ENCODE measurements around the gene GUCY2C.
A peak's percentile ranks its signal among the peaks of the same experiment; 100 is the strongest.

Gene GUCY2C

DNA sequence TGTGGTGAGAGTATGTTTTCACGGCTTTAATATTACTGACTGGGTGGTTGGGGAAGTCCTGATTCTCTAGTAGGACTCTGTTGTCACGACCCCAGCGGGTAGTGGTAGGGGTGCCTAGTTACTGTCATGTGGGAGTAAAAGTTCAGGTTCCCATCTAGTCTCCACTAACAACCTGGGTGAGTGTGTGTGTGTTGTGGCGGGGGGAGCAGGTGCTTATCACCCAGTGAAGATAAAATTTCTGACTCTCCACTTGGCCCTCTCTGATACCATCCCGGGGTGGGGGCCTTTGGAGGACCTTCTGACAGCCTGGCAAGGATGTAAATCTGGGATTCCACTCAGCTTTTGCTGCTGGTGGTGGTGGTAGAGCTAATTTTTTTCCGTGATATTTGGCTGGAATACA, 35.4 kb upstream of the GUCY2C start:
- no peaks in the 10 kb centered on the region for H3K4me1 ChIP-seq (ENCODE audit: low read length)
- H3K27me3 ChIP-seq (ENCODE audit: low read depth, low read length) = no peaks in the 10 kb centered on the region
- no peaks in the 10 kb centered on the region for H4K20me1 ChIP-seq (ENCODE audit: insufficient read depth, low read length)
- no peaks in the 10 kb centered on the region for H3K79me2 ChIP-seq (ENCODE audit: low read length)
- no peak overlapping the region for H3K4me2 ChIP-seq (ENCODE audit: low read length)
- no peak overlapping the region for H3K27ac ChIP-seq (ENCODE audit: low read length)
- no peak overlapping the region for H2AFZ ChIP-seq (ENCODE audit: low read depth, low read length)
- no peak overlapping the region for H3K9ac ChIP-seq (ENCODE audit: low read length)
- peaks cover 3% of the 10 kb centered on the region; the same call in 1 of the 2 replicates for H3K9me3 ChIP-seq (ENCODE audit: insufficient read depth, low read length)
- H3K4me3 ChIP-seq (ENCODE audit: low read length) = no peak overlapping the region
- TF ChIP-seq EZH2phosphoT487 (IDR thresholded peaks at IDR 0.05; ENCODE audit: low read depth) = no peak
- TF ChIP-seq, protein P1, sequence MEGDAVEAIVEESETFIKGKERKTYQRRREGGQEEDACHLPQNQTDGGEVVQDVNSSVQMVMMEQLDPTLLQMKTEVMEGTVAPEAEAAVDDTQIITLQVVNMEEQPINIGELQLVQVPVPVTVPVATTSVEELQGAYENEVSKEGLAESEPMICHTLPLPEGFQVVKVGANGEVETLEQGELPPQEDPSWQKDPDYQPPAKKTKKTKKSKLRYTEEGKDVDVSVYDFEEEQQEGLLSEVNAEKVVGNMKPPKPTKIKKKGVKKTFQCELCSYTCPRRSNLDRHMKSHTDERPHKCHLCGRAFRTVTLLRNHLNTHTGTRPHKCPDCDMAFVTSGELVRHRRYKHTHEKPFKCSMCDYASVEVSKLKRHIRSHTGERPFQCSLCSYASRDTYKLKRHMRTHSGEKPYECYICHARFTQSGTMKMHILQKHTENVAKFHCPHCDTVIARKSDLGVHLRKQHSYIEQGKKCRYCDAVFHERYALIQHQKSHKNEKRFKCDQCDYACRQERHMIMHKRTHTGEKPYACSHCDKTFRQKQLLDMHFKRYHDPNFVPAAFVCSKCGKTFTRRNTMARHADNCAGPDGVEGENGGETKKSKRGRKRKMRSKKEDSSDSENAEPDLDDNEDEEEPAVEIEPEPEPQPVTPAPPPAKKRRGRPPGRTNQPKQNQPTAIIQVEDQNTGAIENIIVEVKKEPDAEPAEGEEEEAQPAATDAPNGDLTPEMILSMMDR (IDR thresholded peaks at IDR 0.05; ENCODE audit: low read depth, low read length) = no peak
- peaks cover 2% of the 10 kb centered on the region for H3K36me3 ChIP-seq (replicated peaks; ENCODE audit: low read depth, low read length)

DNA sequence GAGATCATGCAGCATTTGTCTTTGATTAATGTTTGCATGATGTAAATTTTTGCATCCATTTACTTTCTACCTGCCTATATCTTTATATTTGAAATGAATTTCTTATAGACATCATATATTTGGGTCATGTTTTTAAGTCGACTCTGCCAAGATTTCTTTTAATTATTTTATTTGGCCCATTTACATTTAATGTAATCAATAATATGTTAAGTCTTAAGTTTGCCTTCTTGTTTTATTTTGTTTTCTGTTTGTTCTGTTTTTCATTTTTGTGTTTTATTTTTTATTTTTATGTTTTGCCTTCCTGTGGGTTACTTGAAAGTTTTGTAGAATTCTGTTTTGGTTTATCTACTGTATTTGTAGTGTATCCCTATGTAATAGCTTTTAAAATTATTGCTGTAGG, 33.2 kb upstream of the GUCY2C start:
- Histone ChIP-seq H3K4me3 (ENCODE audit: low read length) (no peak overlapping the region), H2AFZ (ENCODE audit: low read depth, low read length) (no peak overlapping the region), H3K36me3 (replicated peaks; ENCODE audit: low read depth, low read length) (peaks cover 5% of the 10 kb centered on the region), H3K27ac (ENCODE audit: low read length) (no peak overlapping the region), H3K79me2 (ENCODE audit: low read length) (no peaks in the 10 kb centered on the region), H3K9me3 (ENCODE audit: insufficient read depth, low read length) (peaks cover 3% of the 10 kb centered on the region; the same call in 1 of the 2 replicates), H3K27me3 (ENCODE audit: low read depth, low read length) (no peaks in the 10 kb centered on the region), H3K9ac (ENCODE audit: low read length) (no peak overlapping the region), H3K4me1 (ENCODE audit: low read length) (no peaks in the 10 kb centered on the region), H3K4me2 (ENCODE audit: low read length) (no peak overlapping the region), H4K20me1 (ENCODE audit: insufficient read depth, low read length) (no peaks in the 10 kb centered on the region)
- TF ChIP-seq, protein P1 (IDR thresholded peaks at IDR 0.05; ENCODE audit: low read depth, low read length) = no peak
- TF ChIP-seq EZH2phosphoT487 (IDR thresholded peaks at IDR 0.05; ENCODE audit: low read depth) = no peak

GRCh38 chr12:14723763-14724162, 27.4 kb upstream of the GUCY2C start:
- H3K4me1 ChIP-seq (ENCODE audit: low read length) = no peaks in the 10 kb centered on the region
- H3K4me2 ChIP-seq (ENCODE audit: low read length) = no peak overlapping the region
- H3K9ac ChIP-seq (ENCODE audit: low read length) = no peak overlapping the region
- no peak overlapping the region for H3K27ac ChIP-seq (ENCODE audit: low read length)
- no peaks in the 10 kb centered on the region for H3K27me3 ChIP-seq (ENCODE audit: low read depth, low read length)
- TF ChIP-seq EZH2phosphoT487 (IDR thresholded peaks at IDR 0.05; ENCODE audit: low read depth) = no peak
- TF ChIP-seq, protein P1 (IDR thresholded peaks at IDR 0.05; ENCODE audit: low read depth, low read length) = peak; percentile 81
- H3K9me3 ChIP-seq (ENCODE audit: insufficient read depth, low read length) = no peaks in the 10 kb centered on the region
- no peak overlapping the region for H2AFZ ChIP-seq (ENCODE audit: low read depth, low read length)
- H3K36me3 ChIP-seq (replicated peaks; ENCODE audit: low read depth, low read length) = peaks cover 5% of the 10 kb centered on the region
- no peak overlapping the region for H3K4me3 ChIP-seq (ENCODE audit: low read length)
- H3K79me2 ChIP-seq (ENCODE audit: low read length) = no peaks in the 10 kb centered on the region
- H4K20me1 ChIP-seq (ENCODE audit: insufficient read depth, low read length) = no peaks in the 10 kb centered on the region

- TF ChIP-seq, protein P1 (IDR thresholded peaks at IDR 0.05; ENCODE audit: low read depth, low read length) = peak; percentile 64
- no peak for TF ChIP-seq EZH2phosphoT487 (IDR thresholded peaks at IDR 0.05; ENCODE audit: low read depth)
- Histone ChIP-seq H2AFZ (ENCODE audit: low read depth, low read length) (no peak overlapping the region), H3K9ac (ENCODE audit: low read length) (no peak overlapping the region), H3K4me2 (ENCODE audit: low read length) (no peak overlapping the region), H3K27me3 (ENCODE audit: low read depth, low read length) (no peaks in the 10 kb centered on the region), H3K4me3 (ENCODE audit: low read length) (no peak overlapping the region), H3K79me2 (ENCODE audit: low read length) (no peaks in the 10 kb centered on the region), H3K36me3 (replicated peaks; ENCODE audit: low read depth, low read length) (no peaks in the 10 kb centered on the region), H4K20me1 (ENCODE audit: insufficient read depth, low read length) (no peaks in the 10 kb centered on the region), H3K9me3 (ENCODE audit: insufficient read depth, low read length) (no peaks in the 10 kb centered on the region), H3K27ac (ENCODE audit: low read length) (no peak overlapping the region), H3K4me1 (ENCODE audit: low read length) (peaks cover 7% of the 10 kb centered on the region)
Observed at GRCh38 chr12:14716848-14717444, 20.5 kb upstream of the GUCY2C start.

Measured in OCI-LY3 (cell line).